Mammary epithelial cell (primary cell): ENCODE results near the gene DCAKD.

Source experiments
- EZH2 ChIP-seq: IDR thresholded peaks from 2 replicates; pipeline ENCODE4 v1.6.1; 2012; ENCODE audit warnings: low read length, inconsistent platforms, borderline replicate concordance
- TF ChIP-seq, protein P1 (sequence below), 2 donors: IDR thresholded peaks in 1 of 2; conservative IDR thresholded peaks in 1 of 2; 2 replicates each; pipeline ENCODE4 v1.5.1; 2011 to 2012; ENCODE audit warnings: inconsistent platforms in 2 of 2, low read length in 2 of 2, mild to moderate bottlenecking in 2 of 2, control low read depth in 1 of 2, low read depth in 1 of 2; ENCODE audit not compliant: insufficient read depth in 1 of 2; ENCODE audit errors: extremely low read depth in 1 of 2

DNA sequence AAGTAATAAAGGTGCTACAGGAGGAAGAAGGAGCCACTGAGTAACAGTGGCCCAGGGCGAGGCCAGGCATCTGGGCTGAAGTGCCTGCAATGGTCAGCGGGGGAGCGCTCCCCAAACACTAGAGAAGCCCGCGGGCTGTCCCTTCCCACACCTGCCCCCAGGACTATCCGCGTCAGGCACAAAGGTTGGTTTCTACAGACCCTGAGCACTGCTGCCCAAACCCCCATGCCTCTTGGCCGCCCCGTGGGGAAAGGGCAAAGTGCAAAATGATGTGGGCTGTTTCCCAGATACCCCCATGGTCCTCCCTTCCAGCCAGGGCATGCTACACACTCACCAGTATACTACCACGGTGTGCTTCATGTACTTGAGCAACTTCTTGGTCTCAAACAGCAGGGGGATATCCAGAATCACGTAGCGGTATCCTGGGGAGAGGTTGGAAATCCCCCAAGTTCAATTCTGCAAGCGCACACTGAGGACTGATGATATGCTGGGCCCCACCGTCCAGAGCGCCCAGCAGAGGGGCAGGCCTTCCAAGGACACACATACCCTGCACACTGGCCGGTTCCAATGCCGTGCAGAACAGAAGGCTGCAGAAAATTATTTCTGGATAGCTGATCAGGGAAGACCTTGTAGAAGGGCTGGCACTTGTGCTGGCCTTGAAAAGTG lies 21.5 kb downstream of the DCAKD start:
- TF ChIP-seq, protein P1, sequence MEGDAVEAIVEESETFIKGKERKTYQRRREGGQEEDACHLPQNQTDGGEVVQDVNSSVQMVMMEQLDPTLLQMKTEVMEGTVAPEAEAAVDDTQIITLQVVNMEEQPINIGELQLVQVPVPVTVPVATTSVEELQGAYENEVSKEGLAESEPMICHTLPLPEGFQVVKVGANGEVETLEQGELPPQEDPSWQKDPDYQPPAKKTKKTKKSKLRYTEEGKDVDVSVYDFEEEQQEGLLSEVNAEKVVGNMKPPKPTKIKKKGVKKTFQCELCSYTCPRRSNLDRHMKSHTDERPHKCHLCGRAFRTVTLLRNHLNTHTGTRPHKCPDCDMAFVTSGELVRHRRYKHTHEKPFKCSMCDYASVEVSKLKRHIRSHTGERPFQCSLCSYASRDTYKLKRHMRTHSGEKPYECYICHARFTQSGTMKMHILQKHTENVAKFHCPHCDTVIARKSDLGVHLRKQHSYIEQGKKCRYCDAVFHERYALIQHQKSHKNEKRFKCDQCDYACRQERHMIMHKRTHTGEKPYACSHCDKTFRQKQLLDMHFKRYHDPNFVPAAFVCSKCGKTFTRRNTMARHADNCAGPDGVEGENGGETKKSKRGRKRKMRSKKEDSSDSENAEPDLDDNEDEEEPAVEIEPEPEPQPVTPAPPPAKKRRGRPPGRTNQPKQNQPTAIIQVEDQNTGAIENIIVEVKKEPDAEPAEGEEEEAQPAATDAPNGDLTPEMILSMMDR (conservative IDR thresholded peaks at IDR 0.05 in 1 of 2, IDR thresholded peaks at IDR 0.05 in 1 of 2; ENCODE audit: extremely low read depth in 1 of 2, insufficient read depth in 1 of 2, low read depth in 1 of 2, low read length in 2 of 2), result no peak
- no peak for TF ChIP-seq EZH2
